Esophagus (tissue), 2 donors: ENCODE measurements around the gene PNPLA6. TPM values are rescaled to one million over a fixed set of nuclear protein-coding genes. Genes with fewer than 3 reads are reported as not detected.
A peak's percentile ranks its signal among the peaks of the same experiment; 100 is the strongest.

Experiments
- H3K27ac ChIP-seq, 2 donors: one replicate each; pipeline ENCODE4 v1.5.1; 2013; ENCODE audit warnings: low read depth in 2 of 2, mild to moderate bottlenecking in 2 of 2, inconsistent platforms in 1 of 2, low read length in 1 of 2, moderate library complexity in 1 of 2
- H3K27me3 ChIP-seq, 2 donors: one replicate each; pipeline ENCODE4 v1.6.1; 2013; ENCODE audit warnings: low read length in 2 of 2, control low read depth in 1 of 2, mild to moderate bottlenecking in 1 of 2; ENCODE audit not compliant: insufficient read depth in 2 of 2, control insufficient read depth in 1 of 2
- H3K36me3 ChIP-seq, 2 donors: one replicate each; pipeline ENCODE4 v1.6.1; 2013; ENCODE audit warnings: low read length in 1 of 2; ENCODE audit not compliant: control insufficient read depth in 2 of 2, insufficient read depth in 2 of 2
- H3K4me1 ChIP-seq, 2 donors: one replicate each; pipeline ENCODE4 v1.6.1; 2013; ENCODE audit warnings: low read length in 1 of 2; ENCODE audit not compliant: control insufficient read depth in 2 of 2, insufficient read depth in 2 of 2
- H3K4me3 ChIP-seq, 2 donors: one replicate each; pipeline ENCODE4 v1.5.1; 2013; ENCODE audit warnings: low read length in 2 of 2, mild to moderate bottlenecking in 2 of 2, low read depth in 1 of 2, moderate library complexity in 1 of 2
- H3K9me3 ChIP-seq, 2 donors: one replicate each; pipeline ENCODE4 v1.6.1; 2013; ENCODE audit warnings: mild to moderate bottlenecking in 2 of 2, low read depth in 1 of 2, low read length in 1 of 2, moderate library complexity in 1 of 2; ENCODE audit not compliant: control insufficient read depth in 2 of 2, insufficient read depth in 1 of 2
- WGBS, 2 donors: extraction: QIAGEN DNeasy Blood & Tissue Kit; methylation state at CpG; one replicate each; pipeline ENCODE4 v1.1.7; 2013; 5-methylcytosine and 5-hydroxymethylcytosine counted together
- polyA plus RNA-seq, 2 donors: library from polyadenylated mRNA; stranded (reverse); fragments of 200-250 nt; gene quantifications; one replicate each; pipeline ENCODE4 v1.2.3, GENCODE V29; 2013
- donor health status: healthy with polysubstance abuse.
- donor health status: Bipolar disorder and iron deficiency.

PNPLA6 gene
- polyA plus RNA-seq, 2 donors = 27.2 to 47.7 TPM

DNA sequence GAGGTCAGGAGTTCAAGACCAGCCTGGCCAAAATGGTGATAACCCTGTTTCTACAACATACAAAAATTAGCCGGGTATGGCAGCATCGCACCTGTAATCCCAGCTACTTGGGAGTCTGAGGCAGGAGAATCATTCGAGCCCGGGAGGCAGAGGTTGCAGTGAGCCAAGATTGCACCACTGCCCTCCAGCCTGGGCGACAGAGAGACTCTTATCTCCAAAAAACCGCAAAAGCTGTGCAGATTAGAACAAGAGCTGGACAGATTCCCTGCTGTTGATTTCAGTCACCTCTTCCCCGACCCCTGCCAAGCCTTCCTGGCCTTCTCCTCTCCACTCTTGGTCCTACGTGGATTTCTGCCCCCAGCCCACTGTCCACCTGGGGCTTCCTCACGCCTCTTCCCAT, 68.4 kb downstream of the PNPLA6 start:
- H3K27me3 ChIP-seq = no peaks in the 10 kb centered on the region
- H3K27ac ChIP-seq = peak overlapping the region in 1 of 2 donors; percentile 19
- H3K4me3 ChIP-seq = no peak overlapping the region

DNA sequence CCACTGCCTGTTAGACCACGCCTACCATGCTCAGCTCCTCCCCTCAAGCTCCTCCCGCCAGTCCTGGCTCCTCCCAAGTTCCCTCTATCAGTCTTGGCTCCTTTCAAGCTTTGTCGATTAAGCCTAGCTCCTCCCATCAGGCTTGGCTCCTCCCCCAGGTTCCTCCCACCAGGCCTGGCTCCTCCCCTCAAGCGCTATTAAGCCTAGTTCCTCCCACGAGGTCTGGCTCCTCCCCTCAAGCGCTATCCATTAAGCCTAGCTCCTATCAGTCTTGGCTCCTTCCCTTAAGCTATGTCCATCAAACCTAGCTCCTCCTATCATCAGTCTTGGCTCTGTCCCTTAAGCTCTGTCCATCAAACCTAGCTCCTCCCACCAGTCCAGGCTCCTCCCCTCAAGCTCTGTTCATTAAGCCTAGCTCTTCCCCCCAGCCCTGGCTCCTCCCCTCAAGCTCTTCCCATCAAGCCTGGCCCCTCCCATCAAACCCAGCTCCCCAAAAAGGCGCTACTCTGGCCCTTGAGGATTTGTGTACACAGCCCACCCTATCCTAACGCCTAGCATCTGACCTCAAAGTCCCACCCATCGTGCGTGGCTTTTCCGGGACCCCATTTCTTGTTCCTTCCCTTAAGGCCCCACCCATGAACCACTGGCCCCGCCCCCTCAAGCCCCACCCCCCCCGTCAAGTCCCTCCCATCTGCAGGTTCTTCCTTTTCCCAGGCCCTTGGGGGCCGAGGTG, 70.1 kb downstream of the PNPLA6 start:
- no peak overlapping the region for H3K27ac ChIP-seq
- peaks cover 0 to 6% of the 10 kb centered on the region in 2 donors for H3K4me1 ChIP-seq
- peaks cover 0 to 29% of the 10 kb centered on the region in 2 donors for H3K36me3 ChIP-seq
- H3K27me3 ChIP-seq = no peaks in the 10 kb centered on the region
- H3K4me3 ChIP-seq = no peak overlapping the region
- no peaks in the 10 kb centered on the region for H3K9me3 ChIP-seq
- 72 to 76% methylated on average over 13 to 14 of the region's 14 CpGs for WGBS, 2 donors

More for the DNA sequence above, 68.4 kb downstream of the PNPLA6 start:
- H3K9me3 ChIP-seq = no peaks in the 10 kb centered on the region
- peaks cover 0 to 26% of the 10 kb centered on the region in 2 donors for H3K36me3 ChIP-seq
- H3K4me1 ChIP-seq = peaks cover 0 to 6% of the 10 kb centered on the region in 2 donors
- 77 to 80% methylated on average over 9 of the region's 9 CpGs for WGBS, 2 donors

GRCh38 chr19:7606289-7606688, 70.8 kb downstream of the PNPLA6 start:
- Histone ChIP-seq H3K4me1 (peaks cover 0 to 6% of the 10 kb centered on the region in 2 donors), H3K27me3 (no peaks in the 10 kb centered on the region), H3K36me3 (peaks cover 0 to 30% of the 10 kb centered on the region in 2 donors), H3K4me3 (no peak overlapping the region), H3K27ac (no peak overlapping the region), H3K9me3 (no peaks in the 10 kb centered on the region)
- 90 to 94% methylated on average over 17 of the region's 17 CpGs for WGBS, 2 donors

GRCh38 chr19:7607212-7607873, 71.8 kb downstream of the PNPLA6 start:
- H3K4me1 ChIP-seq = peaks cover 0 to 5% of the 10 kb centered on the region in 2 donors
- H3K4me3 ChIP-seq = no peak overlapping the region
- no peaks in the 10 kb centered on the region for H3K27me3 ChIP-seq
- H3K36me3 ChIP-seq = peaks cover 0 to 35% of the 10 kb centered on the region in 2 donors
- H3K9me3 ChIP-seq = no peaks in the 10 kb centered on the region
- H3K27ac ChIP-seq = no peak overlapping the region
- WGBS, 2 donors = 80 to 81% methylated on average over 10 of the region's 10 CpGs

- peaks cover 0 to 39% of the 10 kb centered on the region in 2 donors for H3K36me3 ChIP-seq
- no peak overlapping the region for H3K27ac ChIP-seq
- H3K4me3 ChIP-seq = no peak overlapping the region
- H3K27me3 ChIP-seq = no peaks in the 10 kb centered on the region
- peaks cover 0 to 4% of the 10 kb centered on the region in 2 donors for H3K4me1 ChIP-seq
- H3K9me3 ChIP-seq = no peaks in the 10 kb centered on the region
- 91 to 92% methylated on average over 25 of the region's 25 CpGs for WGBS, 2 donors
Observed at GRCh38 chr19:7607874-7608560, 72.5 kb downstream of the PNPLA6 start.

DNA sequence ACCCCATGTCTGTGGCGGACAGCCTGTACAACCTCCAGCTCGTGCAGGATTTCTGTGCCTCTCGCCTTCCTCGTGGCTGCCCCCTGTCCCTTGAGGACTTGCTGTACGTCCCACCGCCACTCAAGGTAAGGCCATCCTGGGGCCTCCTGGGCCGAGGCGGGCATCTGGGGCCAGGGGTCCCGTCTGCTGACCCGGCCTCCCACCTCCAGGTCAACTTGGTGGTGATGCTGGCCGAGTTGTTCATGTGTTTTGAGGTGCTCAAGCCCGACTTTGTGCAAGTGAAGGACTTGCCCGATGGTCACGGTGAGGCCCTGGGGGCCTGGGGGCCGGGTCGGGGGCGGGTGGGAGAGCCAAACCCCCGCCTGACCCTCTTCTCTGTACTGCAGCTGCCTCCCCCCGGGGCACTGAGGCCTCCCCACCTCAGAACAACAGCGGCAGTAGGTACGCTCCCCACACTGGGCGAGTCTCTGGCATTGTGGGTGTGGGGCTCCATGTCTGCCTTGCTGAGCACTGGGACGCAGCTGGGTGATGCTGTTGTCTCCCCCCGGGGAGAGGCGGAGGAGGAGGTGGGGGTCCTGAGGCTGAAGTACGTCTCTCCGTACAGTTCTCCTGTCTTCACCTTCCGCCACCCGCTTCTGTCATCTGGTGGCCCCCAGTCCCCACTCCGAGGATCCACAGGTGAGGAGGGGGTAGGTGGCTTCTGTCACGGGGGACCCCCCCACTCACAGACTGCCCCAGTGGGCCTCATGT, 75.1 kb downstream of the PNPLA6 start:
- Histone ChIP-seq H3K9me3 (no peaks in the 10 kb centered on the region), H3K4me1 (no peaks in the 10 kb centered on the region), H3K36me3 (peaks cover 0 to 37% of the 10 kb centered on the region in 2 donors), H3K4me3 (no peak overlapping the region), H3K27ac (no peak overlapping the region), H3K27me3 (no peaks in the 10 kb centered on the region)
- 85 to 89% methylated on average over 31 of the region's 31 CpGs for WGBS, 2 donors

Other genes with a start within 250 kb of the PNPLA6 start
- 1 to 10 TPM; 2.2 to 3.3 TPM for gene INSR, start 241.3 kb upstream of the PNPLA6 start, polyA plus RNA-seq
- gene ARHGEF18, start 186.8 kb upstream of the PNPLA6 start, polyA plus RNA-seq = 10 to 100 TPM; 15.7 to 25.2 TPM
- gene PEX11G, start 46.7 kb upstream of the PNPLA6 start, polyA plus RNA-seq = 1 to 10 TPM; 4.9 to 6.5 TPM
- 10 to 100 TPM; 19.6 to 25.6 TPM for gene ZNF358, start 19.6 kb upstream of the PNPLA6 start, polyA plus RNA-seq
- gene MCOLN1, start 13.1 kb upstream of the PNPLA6 start, polyA plus RNA-seq = 10 to 100 TPM; 13.4 to 17.2 TPM
- 10 to 100 TPM; 24.3 to 40.9 TPM for gene CAMSAP3, start 60.1 kb downstream of the PNPLA6 start, polyA plus RNA-seq
- 10 to 100 TPM; 26.9 to 28.1 TPM for gene XAB2, start 93.8 kb downstream of the PNPLA6 start, polyA plus RNA-seq
- 100 to 1,000 TPM in 1 of 2 donors, 10 to 100 TPM in 1; 81.3 to 234 TPM for gene PET100, start 94.1 kb downstream of the PNPLA6 start, polyA plus RNA-seq
- 1 to 10 TPM in 1 of 2 donors, under 1 TPM in 1; 0.58 to 1.3 TPM for gene PCP2, start 98.0 kb downstream of the PNPLA6 start, polyA plus RNA-seq
- gene STXBP2, start 101.4 kb downstream of the PNPLA6 start, polyA plus RNA-seq = 10 to 100 TPM; 73.2 to 88.7 TPM
- gene RETN, start 133.3 kb downstream of the PNPLA6 start, polyA plus RNA-seq = 1 to 10 TPM in 1 of 2 donors, under 1 TPM in 1; 0.65 to 2.1 TPM
- under 1 TPM; 0.09 to 0.53 TPM for gene MCEMP1, start 141.4 kb downstream of the PNPLA6 start, polyA plus RNA-seq
- 100 to 1,000 TPM; 133 to 137 TPM for gene TRAPPC5, start 145.1 kb downstream of the PNPLA6 start, polyA plus RNA-seq
- gene FCER2, start 166.4 kb downstream of the PNPLA6 start, polyA plus RNA-seq = under 1 TPM in 1 of 2 donors, not detected in 1; 0.02 TPM
- gene CLEC4G, start 196.4 kb downstream of the PNPLA6 start, polyA plus RNA-seq = under 1 TPM in 1 of 2 donors, not detected in 1; 0.27 TPM
- gene CD209, start 211.8 kb downstream of the PNPLA6 start, polyA plus RNA-seq = under 1 TPM; 0.22 to 0.27 TPM
- gene CLEC4M, start 227.5 kb downstream of the PNPLA6 start, polyA plus RNA-seq = under 1 TPM in 1 of 2 donors, not detected in 1; 0.04 TPM